Adipocyte (in vitro differentiated cells): Measurements from ENCODE around the gene SFI1.

ENCODE experiments used
- DNase-seq: peaks from one replicate; pipeline ENCODE4 v3.0.0-alpha.2; 2015; ENCODE audit warnings: low read depth
- H3K27me3 ChIP-seq: replicated peaks from 2 replicates; pipeline ENCODE4 v1.7.0; 2013; ENCODE audit warnings: mild to moderate bottlenecking, low read length, moderate library complexity; ENCODE audit not compliant: control insufficient read depth, insufficient read depth
- H3K36me3 ChIP-seq: 2 replicates; pipeline ENCODE4 v1.7.0; 2013; ENCODE audit warnings: low read length, mild to moderate bottlenecking, moderate library complexity; ENCODE audit not compliant: control insufficient read depth, insufficient read depth, severe bottlenecking
- H3K4me1 ChIP-seq: 2 replicates; pipeline ENCODE4 v1.7.0; 2013; ENCODE audit warnings: mild to moderate bottlenecking, low read length, moderate library complexity; ENCODE audit not compliant: control insufficient read depth, insufficient read depth
- H3K4me3 ChIP-seq: 2 replicates; pipeline ENCODE4 v1.7.0; 2013; ENCODE audit warnings: mild to moderate bottlenecking, low read length, moderate library complexity
- H3K9ac ChIP-seq: 2 replicates; pipeline ENCODE4 v1.7.0; 2013; ENCODE audit warnings: mild to moderate bottlenecking, low read length, moderate library complexity
- H3K9me3 ChIP-seq: 2 replicates; pipeline ENCODE4 v1.7.0; 2013; ENCODE audit warnings: mild to moderate bottlenecking, low read length, moderate library complexity; ENCODE audit not compliant: control insufficient read depth

Gene SFI1

DNA sequence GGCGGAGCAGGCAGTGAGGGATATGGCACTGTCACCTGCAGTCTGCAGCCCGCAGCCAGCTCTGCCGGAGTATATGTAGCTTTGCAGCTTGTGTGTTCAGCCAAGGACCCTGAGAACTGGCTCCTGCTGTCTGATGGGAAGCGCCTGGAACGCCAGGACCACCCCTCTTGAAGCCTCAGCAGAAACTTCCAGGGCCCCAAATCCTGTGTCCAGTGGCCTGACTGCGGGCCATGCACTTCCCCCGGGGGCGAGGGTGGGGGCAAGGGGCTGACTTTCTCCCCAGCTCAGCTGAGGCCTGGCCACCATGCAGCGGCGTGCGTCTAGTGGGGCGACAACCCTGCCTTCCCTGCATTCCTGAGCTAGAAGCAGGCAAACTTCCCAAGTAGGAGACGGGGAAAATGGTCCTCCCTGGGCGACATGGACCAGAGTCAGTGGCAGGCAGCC, 133.4 kb downstream of the SFI1 start:
- H3K4me3 ChIP-seq = peak overlapping the region; percentile 93
- no peak for DNase-seq
- H3K27me3 ChIP-seq = no peaks in the 10 kb centered on the region
- no peaks in the 10 kb centered on the region for H3K9me3 ChIP-seq
- H3K36me3 ChIP-seq = peaks cover 22% of the 10 kb centered on the region
- H3K4me1 ChIP-seq = peaks cover 60% of the 10 kb centered on the region
- H3K9ac ChIP-seq = peak overlapping the region; percentile 97

DNA sequence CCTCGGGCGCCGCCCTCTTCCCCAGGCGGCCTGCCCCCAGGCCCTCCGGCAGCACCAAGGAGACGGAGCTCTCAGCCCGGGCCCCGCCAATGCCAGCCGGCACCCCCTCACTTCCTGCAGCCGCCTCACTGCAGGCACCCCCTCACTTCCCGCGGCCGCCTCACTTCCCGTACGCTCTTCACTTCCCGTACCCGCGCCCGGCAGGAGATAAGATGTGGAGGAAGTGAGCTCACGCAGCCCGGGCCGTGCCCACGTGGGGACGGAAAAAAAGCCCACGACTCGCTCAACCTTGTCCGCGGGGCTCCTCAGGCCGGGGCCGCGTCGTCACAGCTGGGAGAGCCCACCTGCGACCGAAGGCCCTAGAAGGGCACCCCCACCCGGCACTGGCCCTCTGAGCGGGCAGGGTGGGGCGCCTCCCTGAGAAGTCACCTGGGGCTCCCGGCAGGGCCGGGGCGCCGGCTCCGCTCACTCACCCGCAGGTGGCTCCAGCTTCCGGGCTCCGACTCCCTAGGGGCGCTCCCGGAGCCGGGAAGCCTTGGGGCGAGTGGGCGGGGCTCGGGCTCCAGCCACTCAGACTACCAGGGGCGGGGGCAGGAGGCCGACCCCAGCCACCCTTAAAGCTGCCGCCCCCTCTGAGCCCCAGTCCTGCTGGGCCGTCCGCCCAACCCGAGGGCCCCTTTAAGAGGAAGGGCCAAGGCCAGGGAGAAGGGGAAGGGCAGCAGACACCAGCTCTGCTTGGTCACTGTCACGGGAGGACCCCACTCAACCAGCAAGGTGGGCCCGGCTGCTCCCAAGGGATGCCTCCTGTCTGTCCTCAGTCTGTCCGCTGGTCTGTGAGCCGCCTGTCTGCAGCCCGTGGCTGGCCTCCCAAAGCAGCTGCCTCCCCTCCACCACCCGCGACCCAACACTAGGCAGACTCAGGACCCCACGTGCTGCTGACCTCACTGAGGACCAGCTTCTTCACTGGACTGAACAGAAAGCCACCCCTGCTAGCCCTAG, 134.3 kb downstream of the SFI1 start:
- H3K9me3 ChIP-seq = no peaks in the 10 kb centered on the region
- H3K4me3 ChIP-seq = peak overlapping the region; percentile 93
- H3K36me3 ChIP-seq = peaks cover 16% of the 10 kb centered on the region
- peaks cover 51% of the 10 kb centered on the region for H3K4me1 ChIP-seq
- no peaks in the 10 kb centered on the region for H3K27me3 ChIP-seq
- peak; percentile 84 for DNase-seq
- peak overlapping the region; percentile 97 for H3K9ac ChIP-seq

DNA sequence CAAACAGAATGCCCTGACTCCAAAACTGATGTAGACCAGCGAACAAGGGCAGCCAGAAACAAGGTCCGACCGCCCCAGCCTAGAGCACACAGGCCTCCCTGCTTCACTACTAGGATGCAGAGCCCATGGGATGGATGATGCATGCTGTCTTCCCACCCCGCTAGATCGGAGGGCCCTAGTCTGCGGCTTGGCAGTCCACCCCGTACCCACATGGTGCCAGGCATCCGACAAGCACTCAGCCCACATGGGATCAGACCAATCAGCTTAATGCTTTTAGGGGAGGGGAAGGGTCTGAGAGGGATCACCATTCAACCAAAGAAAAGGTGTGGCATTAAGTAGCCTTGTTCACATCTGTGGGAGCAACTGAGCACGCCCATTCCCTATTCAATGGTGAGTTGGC, 135.1 kb downstream of the SFI1 start:
- peaks cover 43% of the 10 kb centered on the region for H3K4me1 ChIP-seq
- H3K27me3 ChIP-seq = no peaks in the 10 kb centered on the region
- no peak for DNase-seq
- H3K9me3 ChIP-seq = no peaks in the 10 kb centered on the region
- peaks cover 16% of the 10 kb centered on the region for H3K36me3 ChIP-seq
- H3K4me3 ChIP-seq = peak overlapping the region; percentile 93
- H3K9ac ChIP-seq = peak overlapping the region; percentile 97

DNA sequence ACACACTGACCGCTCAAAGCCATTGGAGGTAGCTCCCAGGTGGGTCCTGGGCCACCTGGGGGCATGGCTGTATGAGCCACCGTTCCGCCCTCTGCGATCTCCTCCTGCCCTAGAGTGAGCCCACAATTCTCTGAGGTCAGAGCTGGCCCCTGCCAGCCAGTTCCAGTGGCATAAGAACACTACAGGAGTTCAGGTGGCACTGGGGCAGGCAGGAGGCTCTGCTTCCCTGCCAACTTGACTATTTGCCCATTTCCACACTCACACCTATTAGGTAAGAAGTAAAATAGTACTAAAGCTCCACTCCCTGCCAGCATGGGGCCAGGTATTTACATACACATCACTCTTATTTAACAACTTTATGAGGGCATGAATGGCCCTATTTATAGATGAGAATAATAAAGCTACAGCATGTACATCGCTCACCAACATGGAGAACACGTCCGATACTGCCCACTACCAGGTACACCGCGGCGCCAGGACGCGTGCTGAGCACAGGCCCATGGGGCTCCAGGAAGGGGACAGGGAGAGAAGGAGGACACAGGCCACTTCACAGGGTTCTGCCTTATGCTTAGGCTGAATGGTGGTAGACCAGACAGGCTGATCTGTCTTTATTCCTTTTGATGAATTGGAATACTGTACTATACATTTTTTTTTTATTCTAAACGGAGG, 139.4 kb downstream of the SFI1 start:
- H3K9me3 ChIP-seq = no peaks in the 10 kb centered on the region
- H3K9ac ChIP-seq = no peak overlapping the region
- H3K36me3 ChIP-seq = no peaks in the 10 kb centered on the region
- peaks cover 27% of the 10 kb centered on the region for H3K4me1 ChIP-seq
- no peak for DNase-seq
- H3K27me3 ChIP-seq = no peaks in the 10 kb centered on the region
- no peak overlapping the region for H3K4me3 ChIP-seq

DNA sequence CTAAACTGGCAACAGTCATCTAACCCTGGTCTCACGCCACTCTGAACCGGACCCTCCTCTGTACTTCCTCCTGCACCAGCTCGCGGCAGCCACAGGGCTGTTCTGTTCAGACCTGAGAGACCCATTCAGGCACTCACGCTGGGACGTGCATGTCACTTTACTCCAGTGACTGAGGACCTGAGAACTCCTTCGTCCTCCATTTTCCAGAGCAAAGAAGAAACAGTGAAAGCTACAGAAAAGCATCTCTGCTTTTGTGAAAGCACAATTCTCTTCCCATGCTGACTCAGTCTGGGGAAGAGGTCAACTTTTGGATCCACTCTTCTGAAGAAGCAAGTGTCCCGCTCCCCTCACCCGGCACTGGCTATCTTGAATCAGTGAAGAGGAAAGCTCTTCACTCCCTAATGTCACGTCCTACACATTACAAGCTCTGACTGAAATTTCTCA, 141.1 kb downstream of the SFI1 start:
- peak overlapping the region; percentile 54 for H3K9ac ChIP-seq
- H3K4me1 ChIP-seq = peaks cover 20% of the 10 kb centered on the region
- H3K36me3 ChIP-seq = no peaks in the 10 kb centered on the region
- no peaks in the 10 kb centered on the region for H3K9me3 ChIP-seq
- peak overlapping the region; percentile 30 for H3K4me3 ChIP-seq
- no peak for DNase-seq
- no peaks in the 10 kb centered on the region for H3K27me3 ChIP-seq

DNA sequence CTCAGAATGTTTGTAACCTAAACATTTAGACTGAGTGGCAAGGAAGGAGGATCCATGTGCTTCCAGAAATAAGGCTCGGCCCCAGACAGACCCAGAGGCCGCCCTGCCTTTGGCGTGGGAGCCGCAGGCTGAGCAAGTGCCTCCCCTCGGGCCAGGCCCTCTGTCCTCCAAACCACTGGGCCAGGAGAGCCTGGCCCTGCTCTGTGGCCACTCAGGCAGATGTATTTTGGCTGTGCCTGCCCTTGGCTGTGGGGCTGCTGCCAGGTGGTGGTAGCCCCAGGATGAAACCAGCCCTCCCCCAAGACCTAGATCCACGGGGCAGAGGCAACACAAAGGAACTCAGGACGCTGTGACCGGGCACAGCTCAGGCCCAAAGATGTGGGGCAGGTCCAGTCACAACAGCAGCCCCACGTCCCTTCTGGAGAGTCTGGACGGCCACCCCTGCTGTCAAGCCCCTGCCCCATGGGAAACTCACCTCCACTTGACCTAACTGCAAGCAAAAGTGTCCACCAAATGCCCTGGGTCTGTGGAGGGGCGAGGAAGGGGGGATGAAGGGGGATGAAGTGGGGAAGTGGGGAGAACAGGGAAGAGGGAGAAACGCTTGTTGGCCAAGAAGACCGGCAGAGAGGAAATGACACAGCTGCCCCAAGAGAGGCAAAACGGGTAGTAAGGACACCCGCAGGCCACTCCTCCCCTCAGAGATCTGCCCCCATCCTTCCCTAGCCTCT, 141.7 kb downstream of the SFI1 start:
- Histone ChIP-seq H3K4me3 (peak overlapping the region; percentile 30), H3K27me3 (no peaks in the 10 kb centered on the region), H3K9ac (peak overlapping the region; percentile 54), H3K4me1 (peaks cover 20% of the 10 kb centered on the region), H3K9me3 (no peaks in the 10 kb centered on the region), H3K36me3 (no peaks in the 10 kb centered on the region)
- no peak for DNase-seq

DNA sequence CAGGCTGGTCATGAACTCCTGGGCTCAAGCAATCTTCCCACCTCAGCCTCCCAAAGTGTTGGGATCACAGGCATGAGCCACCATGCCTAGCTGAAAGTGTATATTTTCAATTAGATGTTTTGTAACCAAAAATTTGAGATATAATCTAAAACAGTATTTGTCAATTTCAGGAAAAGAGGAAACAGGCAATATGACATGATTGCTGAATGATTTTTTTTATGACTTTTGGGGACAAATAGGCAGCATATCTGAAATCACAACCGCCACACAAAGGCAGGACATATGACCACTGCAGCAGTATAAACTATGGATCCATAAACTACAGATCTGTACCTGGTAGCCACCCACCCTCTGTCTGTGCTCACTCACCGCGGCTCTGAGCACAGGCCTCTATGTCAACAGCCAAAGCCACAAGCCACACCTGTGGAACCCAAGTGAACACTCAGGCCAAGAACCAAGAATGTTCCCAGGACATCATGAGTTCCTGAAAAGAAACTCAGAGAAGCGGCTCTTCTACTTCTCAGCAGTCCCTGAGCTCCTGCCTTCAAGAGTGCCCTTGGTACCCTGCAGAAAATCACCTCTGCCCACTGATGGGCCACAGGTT, 143.2 kb downstream of the SFI1 start:
- Histone ChIP-seq H3K27me3 (no peaks in the 10 kb centered on the region), H3K9me3 (no peaks in the 10 kb centered on the region), H3K36me3 (no peaks in the 10 kb centered on the region), H3K9ac (no peak overlapping the region), H3K4me1 (peaks cover 17% of the 10 kb centered on the region), H3K4me3 (no peak overlapping the region)
- no peak for DNase-seq

DNA sequence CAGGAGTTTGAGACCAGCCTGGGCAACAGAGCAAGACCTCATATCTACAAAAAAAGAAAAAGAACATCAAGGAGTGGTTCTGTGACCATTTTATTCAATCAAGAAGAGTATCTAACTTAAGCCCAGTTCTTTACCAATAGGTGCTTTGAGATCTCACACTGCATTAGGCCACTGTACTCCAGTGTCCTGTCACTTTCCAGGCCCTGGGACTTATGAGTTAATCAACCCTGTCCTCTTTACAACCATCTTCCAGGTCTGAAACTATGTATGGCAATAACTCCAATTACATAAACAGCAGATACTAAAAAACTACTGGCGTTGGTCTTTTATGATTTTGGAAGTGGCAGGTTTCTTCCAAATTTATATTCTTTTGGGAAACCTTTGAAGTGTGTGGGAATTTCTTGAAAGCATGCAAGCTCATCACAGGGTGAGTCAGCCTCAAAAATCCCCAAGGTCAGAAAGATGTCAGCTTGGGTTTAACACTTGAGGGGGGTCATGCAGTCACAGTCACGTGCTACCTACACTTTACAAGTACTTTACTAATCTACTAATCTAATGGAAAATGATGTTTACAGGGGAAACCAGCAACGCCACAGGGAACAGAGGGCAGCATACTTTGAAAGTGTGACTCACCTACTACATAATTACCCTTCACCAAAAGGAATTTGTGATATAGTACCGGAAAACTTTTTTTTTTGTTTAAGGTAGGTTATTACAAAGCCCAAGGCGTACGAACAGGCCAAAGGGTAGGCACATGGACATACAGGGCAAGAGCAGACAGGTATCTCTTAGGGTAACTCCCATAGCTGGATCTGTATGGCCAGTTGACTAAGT, 150.1 kb downstream of the SFI1 start:
- DNase-seq = peak; percentile 52
- Histone ChIP-seq H3K9me3 (no peaks in the 10 kb centered on the region), H3K27me3 (no peaks in the 10 kb centered on the region), H3K9ac (peak overlapping the region; percentile 41), H3K4me1 (peaks cover 43% of the 10 kb centered on the region), H3K4me3 (no peak overlapping the region), H3K36me3 (peaks cover 11% of the 10 kb centered on the region)

DNA sequence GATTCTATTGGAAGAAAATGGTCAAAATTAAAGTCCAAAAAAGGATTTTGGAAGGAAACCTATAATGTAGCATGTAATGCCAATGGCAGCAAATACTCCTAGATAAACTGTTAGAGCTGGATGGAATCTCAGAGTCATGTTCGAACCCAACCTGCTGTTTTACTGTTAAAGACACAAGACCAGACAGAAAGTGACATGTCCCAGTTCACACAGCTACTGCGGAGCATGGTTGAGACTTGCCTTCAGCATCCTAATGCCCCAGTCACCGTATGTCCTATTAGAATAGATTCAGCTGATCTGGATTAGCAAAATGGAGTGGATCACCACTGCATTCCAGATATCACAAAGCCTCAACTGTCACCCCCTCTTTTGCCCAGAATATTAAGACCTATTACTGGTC, 150.7 kb downstream of the SFI1 start:
- Histone ChIP-seq H3K9me3 (no peaks in the 10 kb centered on the region), H3K27me3 (no peaks in the 10 kb centered on the region), H3K4me3 (no peak overlapping the region), H3K9ac (peak overlapping the region; percentile 41), H3K36me3 (peaks cover 11% of the 10 kb centered on the region), H3K4me1 (peaks cover 43% of the 10 kb centered on the region)
- DNase-seq = no peak
